Pancreas (tissue), 10 donors: ENCODE measurements around the gene ARID5B. TPM values are rescaled to one million over a fixed set of nuclear protein-coding genes. Genes with fewer than 3 reads are reported as not detected.

Source experiments
- ATAC-seq, 4 donors: fragments of 200-7000 bp; cut with Tn5 transposase; one replicate each; pipeline versions ENCODE4 v1.8.0 to v1.9.1; 2020; ENCODE audit warnings: mild to moderate bottlenecking in 4 of 4, moderate library complexity in 4 of 4
- DNase-seq, 6 donors: peaks; one replicate each; pipeline ENCODE4 v3.0.0-alpha.2; 2020
- FAIRE-seq: peaks from 2 replicates; lab custom pipeline; 2012; peaks lifted over from hg19 to GRCh38; lab: Jason Lieb, UNC
- H3K27ac ChIP-seq, 4 donors: fragments of 200-600 bp; sonication (generic); 1 replicate in 3 of 4; 2 replicates in 1 of 4; pipeline versions ENCODE4 v1.5.0 to v1.8.0; 2020
- H3K27me3 ChIP-seq, 4 donors: fragments of 200-600 bp; one replicate each; pipeline ENCODE4 v1.8.0; 2021
- H3K36me3 ChIP-seq, 3 donors: fragments of 200-600 bp; sonication (generic) in 1 of 3; one replicate each; pipeline versions ENCODE4 v1.5.0 to v1.8.0; 2020 to 2021
- H3K4me1 ChIP-seq, 3 donors: fragments of 200-600 bp; one replicate each; pipeline ENCODE4 v1.8.0; 2021
- H3K4me3 ChIP-seq, 4 donors: fragments of 200-600 bp; sonication (generic) in 2 of 4; one replicate each; pipeline versions ENCODE4 v1.5.0 to v1.8.0; 2020 to 2021
- H3K9me3 ChIP-seq, 4 donors: fragments of 200-600 bp; one replicate each; pipeline ENCODE4 v1.8.0; 2021
- CTCF ChIP-seq, 4 donors: fragments of 200-600 bp; sonication (generic) in 3 of 4; IDR thresholded peaks; one replicate each; pipeline versions ENCODE4 v1.5.0 to v1.8.0; 2021; ENCODE audit warnings: antibody characterized with exemption in 4 of 4
- WGBS, 2 donors: extraction: QIAGEN DNeasy Blood & Tissue Kit; methylation state at CpG; one replicate each; pipeline ENCODE4 v1.1.7; 2013; 5-methylcytosine and 5-hydroxymethylcytosine counted together
- intact Hi-C, 3 donors: fragments of 100-400 bp; cut with DNase I; formaldehyde crosslinking; loops; one replicate each; pipeline versions ENCODE4 v1.11.1 to v1.14.2; 2022
- polyA plus RNA-seq, 2 donors: library from polyadenylated mRNA; stranded (reverse); fragments of 200-250 nt; gene quantifications; one replicate each; pipeline ENCODE4 v1.2.3, GENCODE V29; 2013
- total RNA-seq, 6 donors: library from RNA; stranded (reverse); fragmentation: NEBNext Ultra II Directional in 4 of 6; extraction: Animal tissue kit (Norgen Biotek cat#: 25700) in 4 of 6; gene quantifications; one replicate each; pipeline versions ENCODE4 v1.2.1 to v1.2.4, GENCODE V29; 2021 to 2023
- donor health status: healthy with polysubstance abuse.
- donor health status: DM: no; HTN: no; CAD: no; lungs with moderate emphysema.
- donor health status: DM: no; HTN: no; CAD: no.
- donor health status: control.
- donor health status: control.
- donor health status: Bipolar disorder and iron deficiency.
- donor health status: DM: yes; HTN: yes; CAD: no.
- donor health status: DM: no; HTN: no; CAD: no.
- donor health status: DM: no; HTN: no; CAD: no.
- donor health status: DM: yes; HTN: yes; CAD: no.

Gene ARID5B
- total and polyA plus RNA-seq, 8 donors: 2.6 to 13.0 (median 5.0) TPM

- 79 to 94% methylated on average over 2 of the region's 2 CpGs for WGBS, 2 donors
- H3K36me3 ChIP-seq: no peaks in the 10 kb centered on the region
- no peak overlapping the region for H3K4me3 ChIP-seq
- DNase-seq (no peak), FAIRE-seq (no peak), ATAC-seq (no peak)
- intact Hi-C loops: no loop called here
- H3K9me3 ChIP-seq: no peaks in the 10 kb centered on the region
- H3K27me3 ChIP-seq: no peaks in the 10 kb centered on the region
- no peak for TF ChIP-seq CTCF (IDR thresholded peaks at IDR 0.05)
- peaks cover 11 to 22% (median 13%) of the 10 kb centered on the region in 3 donors for H3K4me1 ChIP-seq
- H3K27ac ChIP-seq: no peak overlapping the region
Measured at GRCh38 chr10:61907011-61907410, 5.5 kb downstream of the ARID5B start.

GRCh38 chr10:61907587-61907986 is 6.1 kb downstream of the ARID5B start:
- no peak for TF ChIP-seq CTCF (IDR thresholded peaks at IDR 0.05)
- FAIRE-seq: no peak
- Histone ChIP-seq H3K4me3 (no peak overlapping the region), H3K27ac (no peak overlapping the region), H3K27me3 (no peaks in the 10 kb centered on the region), H3K36me3 (no peaks in the 10 kb centered on the region), H3K4me1 (peaks cover 11 to 23% (median 13%) of the 10 kb centered on the region in 3 donors), H3K9me3 (no peaks in the 10 kb centered on the region)
- no peak for ATAC-seq
- DNase-seq: no peak
- intact Hi-C loops: no loop called here
- 84 to 86% methylated on average over 3 of the region's 3 CpGs for WGBS, 2 donors

GRCh38 chr10:61910226-61910805 is 8.8 kb downstream of the ARID5B start:
- H3K27me3 ChIP-seq: no peaks in the 10 kb centered on the region
- H3K36me3 ChIP-seq: no peaks in the 10 kb centered on the region
- FAIRE-seq (no peak), DNase-seq (no peak), ATAC-seq (no peak)
- H3K9me3 ChIP-seq: no peaks in the 10 kb centered on the region
- H3K27ac ChIP-seq: no peak overlapping the region
- intact Hi-C loops: no loop called here
- H3K4me1 ChIP-seq: peaks cover 0 to 14% (median 5%) of the 10 kb centered on the region in 3 donors
- no peak for TF ChIP-seq CTCF (IDR thresholded peaks at IDR 0.05)
- H3K4me3 ChIP-seq: no peak overlapping the region
- 87 to 89% methylated on average over 6 of the region's 6 CpGs for WGBS, 2 donors

GRCh38 chr10:61910894-61911293 is 9.4 kb downstream of the ARID5B start:
- intact Hi-C loops: no loop called here
- FAIRE-seq: no peak
- Histone ChIP-seq H3K9me3 (no peaks in the 10 kb centered on the region), H3K4me1 (peaks cover 0 to 9% (median 5%) of the 10 kb centered on the region in 3 donors), H3K27me3 (no peaks in the 10 kb centered on the region), H3K36me3 (no peaks in the 10 kb centered on the region), H3K4me3 (no peak overlapping the region), H3K27ac (no peak overlapping the region)
- ATAC-seq: no peak
- no peak for DNase-seq
- 54 to 84% methylated on average over 2 of the region's 2 CpGs for WGBS, 2 donors
- no peak for TF ChIP-seq CTCF (IDR thresholded peaks at IDR 0.05)

- intact Hi-C loops: no loop called here
- TF ChIP-seq CTCF (IDR thresholded peaks at IDR 0.05): no peak
Measured at GRCh38 chr10:61911425-61911824, 9.9 kb downstream of the ARID5B start.

More at GRCh38 chr10:61911425-61911824, 9.9 kb downstream of the ARID5B start:
- Histone ChIP-seq H3K4me3 (no peak overlapping the region), H3K27me3 (no peaks in the 10 kb centered on the region), H3K4me1 (peaks cover 0 to 3% (median 1%) of the 10 kb centered on the region in 3 donors), H3K27ac (no peak overlapping the region), H3K9me3 (no peaks in the 10 kb centered on the region), H3K36me3 (no peaks in the 10 kb centered on the region)
- no peak for ATAC-seq
- FAIRE-seq: no peak
- 75% methylated on average over 5 of the region's 5 CpGs for WGBS, 2 donors
- no peak for DNase-seq
